ENCODE measurements around the gene ALG1L2.
"Not testable (repeated sequence)": the region's sequence is repeated elsewhere in the genome, so short reads cannot be mapped to it uniquely, and the experiment has no call there.

- not testable (repeated sequence) for TF ChIP-seq CTCF (conservative IDR thresholded peaks at IDR 0.05); EZH2 (IDR thresholded peaks at IDR 0.05; ENCODE audit: low read depth)
Observed at GRCh38 chr3:130094491-130094941, 12.9 kb downstream of the ALG1L2 start.

Data from PC-9 (cell line).